HG02870 (cell line): ENCODE measurements around the gene PTPRJ.
"Not testable (repeated sequence)": the region's sequence is repeated elsewhere in the genome, so short reads cannot be mapped to it uniquely, and the experiment has no call there.

Source experiments
- ATAC-seq: cut with Tn5 transposase; IDR thresholded peaks from one replicate; pipeline ENCODE4 v1.9.1; 2021; ENCODE audit warnings: mild to moderate bottlenecking, moderate library complexity; ENCODE audit not compliant: unreplicated experiment

PTPRJ gene

DNA sequence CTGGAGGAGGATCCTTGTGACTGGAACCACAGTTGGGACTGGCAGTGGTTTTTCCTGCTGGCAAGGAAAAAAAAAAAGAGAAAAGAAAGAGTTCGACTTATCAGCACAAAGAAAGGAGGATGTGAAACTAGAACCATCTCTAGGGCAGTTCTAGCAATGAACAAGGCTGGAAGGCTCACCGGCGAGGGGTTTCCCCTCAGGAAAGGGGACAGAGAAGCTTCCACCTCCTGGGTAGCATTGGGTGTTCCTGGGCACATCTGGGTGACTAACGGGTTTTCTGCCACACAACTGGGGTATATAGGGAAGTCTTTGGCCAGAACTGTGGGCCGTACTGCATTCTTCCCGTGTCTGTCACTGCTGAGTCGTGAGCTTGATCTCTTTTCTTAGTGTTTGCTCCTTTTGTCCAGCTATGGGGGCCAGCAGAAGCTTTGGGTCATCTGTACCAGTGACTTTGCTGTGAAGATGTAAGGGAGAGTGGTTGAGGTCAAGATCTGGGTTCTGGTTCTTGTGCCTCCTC is 126.9 kb downstream of the PTPRJ start:
- ATAC-seq, result peak; percentile 63

DNA sequence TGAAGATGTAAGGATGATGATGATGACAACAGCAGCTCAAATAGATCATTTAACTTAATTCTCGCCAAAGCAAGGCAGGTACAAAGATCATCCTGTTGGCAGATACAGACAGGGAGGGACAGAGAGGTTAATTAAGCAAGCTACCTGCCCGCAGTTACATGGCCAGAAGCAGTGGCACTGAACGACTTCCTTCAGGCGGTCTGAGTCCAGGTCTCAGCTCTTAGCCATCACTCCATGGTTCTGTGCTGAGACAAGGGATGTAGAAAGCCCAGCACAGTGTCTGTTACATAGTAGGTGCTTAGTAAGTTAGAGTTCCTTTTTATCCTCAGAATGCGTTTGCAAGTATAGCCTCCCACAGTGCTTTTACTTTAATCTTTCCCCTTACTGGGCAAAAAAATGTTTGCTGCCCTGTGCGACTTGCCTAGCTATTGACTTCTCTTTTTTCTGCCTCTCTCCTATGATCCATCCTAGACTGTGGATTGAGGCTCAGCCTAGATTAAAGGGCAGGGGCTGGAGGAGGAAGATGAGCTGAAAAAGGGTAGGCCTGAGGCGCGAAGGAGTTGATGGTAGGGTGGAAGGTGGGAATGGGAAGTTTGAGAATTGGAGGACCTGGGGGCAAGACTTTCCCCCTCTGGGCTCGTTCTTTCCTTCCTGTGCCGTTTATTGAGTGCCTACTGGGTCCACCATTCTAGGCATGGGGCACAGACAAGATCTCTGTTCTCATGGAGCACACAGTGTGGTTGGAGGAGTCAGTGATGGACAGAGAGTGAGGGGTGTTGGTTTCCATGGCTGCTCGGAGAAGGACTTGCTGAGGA is 128.1 kb downstream of the PTPRJ start:
- ATAC-seq, result no peak

DNA sequence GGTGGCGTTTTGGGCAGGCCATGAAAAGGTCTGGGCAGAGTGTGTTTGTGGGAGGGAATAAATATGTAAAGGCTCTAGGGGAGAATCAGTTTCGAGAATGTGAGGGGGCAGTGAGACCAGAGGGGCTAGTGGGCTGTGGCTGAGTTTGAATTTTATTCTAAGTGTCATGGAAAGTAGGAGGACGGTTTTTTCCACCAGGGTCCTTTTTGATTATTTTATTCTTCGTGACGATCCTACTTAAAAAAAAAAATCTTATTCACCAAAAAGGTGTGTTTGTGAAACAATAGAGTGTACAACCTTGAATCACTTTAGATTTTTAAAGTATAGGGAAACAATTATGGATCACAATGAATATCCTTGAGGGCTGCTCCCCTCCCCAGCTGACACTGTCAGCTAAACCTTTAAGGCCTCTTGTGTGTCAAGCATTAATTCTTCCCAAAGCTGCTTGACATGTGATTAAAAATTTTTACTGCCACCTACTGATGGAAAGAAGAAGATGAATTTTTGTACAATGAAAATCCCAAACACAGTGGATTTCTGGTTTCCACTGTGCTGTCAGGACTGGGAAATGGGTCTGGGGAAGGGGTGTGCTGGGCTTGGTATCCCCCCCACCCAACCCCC is 128.8 kb downstream of the PTPRJ start:
- ATAC-seq, result no peak

DNA sequence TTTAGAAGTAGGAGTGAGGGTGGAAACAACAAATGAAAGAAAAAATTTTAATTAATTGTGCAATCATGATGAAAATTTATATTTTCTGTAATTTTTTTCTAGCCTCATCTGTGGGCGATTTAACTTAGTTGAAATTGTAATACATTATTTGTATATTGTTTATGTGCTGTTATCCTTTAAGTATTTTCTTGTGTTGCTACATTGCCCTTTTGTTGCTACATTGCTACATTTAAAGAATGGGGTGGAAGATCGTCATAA is 130.1 kb downstream of the PTPRJ start:
- no peak for ATAC-seq

DNA sequence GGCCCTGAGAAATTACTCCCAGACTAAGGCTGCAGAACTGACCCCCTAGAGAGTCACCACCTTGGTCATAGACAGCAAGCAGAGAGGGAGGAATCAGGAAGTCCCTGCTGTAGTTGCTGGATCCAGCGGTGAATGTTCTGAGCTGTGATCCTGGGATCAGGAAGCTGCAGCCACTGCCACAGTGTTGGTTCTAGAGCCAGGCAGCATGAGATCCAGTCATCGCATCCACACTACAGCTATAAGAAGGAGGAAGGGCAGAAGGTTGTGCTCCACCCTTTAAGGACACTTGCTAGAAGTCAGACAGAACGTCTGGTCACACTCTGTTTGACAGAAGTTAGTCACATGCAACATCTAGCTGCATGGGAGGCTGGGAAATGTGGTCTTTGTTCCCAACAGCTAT is 131.5 kb downstream of the PTPRJ start:
- no peak for ATAC-seq

DNA sequence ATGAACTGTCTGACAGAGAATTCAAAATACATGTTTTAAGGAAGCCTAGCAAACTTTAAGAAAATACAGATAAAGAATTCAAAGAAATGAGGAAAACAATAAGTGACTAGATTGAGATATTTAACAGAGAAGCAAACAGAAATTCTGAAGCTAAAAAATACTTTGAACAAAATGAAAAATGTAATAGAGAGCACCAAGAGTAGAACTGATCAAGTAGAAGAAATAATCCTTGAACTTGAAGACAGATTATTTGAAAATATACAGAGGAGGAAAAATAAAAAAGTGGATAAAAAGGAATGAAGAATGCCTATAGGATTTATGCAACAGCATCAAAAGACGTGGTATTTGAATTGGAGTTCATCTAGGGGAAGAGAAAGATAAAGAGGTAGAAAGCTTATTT is 134.4 kb downstream of the PTPRJ start:
- no peak for ATAC-seq

DNA sequence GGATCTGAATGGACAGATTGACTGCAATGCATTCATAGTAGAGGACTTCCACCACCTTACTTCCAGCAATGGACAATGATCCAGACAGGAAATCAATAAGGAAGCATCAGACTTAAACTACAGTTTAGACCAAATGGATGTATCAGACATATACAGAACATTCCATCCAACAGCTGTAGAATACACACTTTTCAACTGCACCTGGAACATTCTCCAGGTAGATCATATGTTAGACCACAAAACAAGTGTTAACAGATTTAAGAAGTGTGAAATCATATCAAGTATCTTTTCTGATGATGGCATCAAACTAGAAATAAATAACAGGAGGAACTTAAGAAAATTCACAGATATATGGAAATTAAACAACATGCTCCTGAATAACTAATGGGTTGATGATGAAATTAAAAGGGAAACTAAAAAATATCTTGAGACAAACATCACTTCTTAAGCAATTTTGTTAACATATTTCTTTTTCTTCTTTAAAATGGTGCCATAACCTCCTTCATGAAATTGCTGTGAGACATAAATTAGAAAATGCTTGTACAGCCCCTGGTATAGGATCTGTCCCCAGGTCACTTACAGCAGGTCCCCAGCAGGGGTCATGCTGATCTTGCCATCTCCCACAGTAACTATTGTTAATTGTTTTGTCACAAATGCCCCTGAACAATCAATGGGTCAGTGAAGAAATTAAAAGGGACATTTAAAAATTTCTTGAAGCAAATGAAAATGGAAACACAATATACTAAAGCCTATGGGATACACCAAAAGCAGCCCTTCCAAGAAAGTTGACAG is 136.3 kb downstream of the PTPRJ start:
- ATAC-seq, result no peak

DNA sequence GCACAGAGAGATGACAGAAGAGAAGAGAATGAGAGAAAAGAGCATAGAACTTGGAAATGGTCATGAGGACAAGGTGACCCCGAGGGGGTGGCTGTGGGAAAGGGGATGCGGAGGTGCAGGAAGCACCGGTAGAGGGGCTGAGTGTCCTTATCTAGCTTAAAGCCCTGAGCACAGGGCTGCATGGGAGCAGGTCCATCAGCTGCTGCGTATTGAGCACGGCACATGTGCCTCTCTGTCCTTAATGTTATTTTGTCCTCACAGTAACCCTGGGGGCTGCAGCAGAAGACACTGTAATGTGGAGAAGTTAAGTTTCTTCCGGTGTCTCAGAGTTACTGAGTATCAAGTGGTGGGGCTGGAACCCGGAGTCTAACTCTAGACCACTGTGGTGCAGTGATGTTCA is 141.9 kb downstream of the PTPRJ start:
- no peak for ATAC-seq

DNA sequence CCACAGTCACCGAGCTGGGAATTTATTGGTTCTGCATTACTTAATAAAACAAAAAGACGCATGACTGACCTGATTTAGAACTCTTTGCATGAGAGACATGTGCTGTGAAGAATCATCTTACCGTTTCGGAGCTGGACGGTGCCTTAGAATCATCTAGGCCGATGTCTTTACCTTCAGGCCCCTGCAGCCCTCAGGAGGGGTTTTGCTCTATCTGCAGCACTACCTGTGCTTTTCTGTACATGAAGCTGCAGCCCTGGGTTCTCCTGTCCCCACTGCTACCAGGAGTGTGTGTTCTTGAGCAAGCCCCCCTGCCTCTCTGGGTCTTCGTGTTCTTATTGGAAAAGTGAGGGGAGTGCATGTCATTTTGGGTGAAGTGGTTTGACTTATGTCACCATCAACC is 142.3 kb downstream of the PTPRJ start:
- ATAC-seq, result no peak

DNA sequence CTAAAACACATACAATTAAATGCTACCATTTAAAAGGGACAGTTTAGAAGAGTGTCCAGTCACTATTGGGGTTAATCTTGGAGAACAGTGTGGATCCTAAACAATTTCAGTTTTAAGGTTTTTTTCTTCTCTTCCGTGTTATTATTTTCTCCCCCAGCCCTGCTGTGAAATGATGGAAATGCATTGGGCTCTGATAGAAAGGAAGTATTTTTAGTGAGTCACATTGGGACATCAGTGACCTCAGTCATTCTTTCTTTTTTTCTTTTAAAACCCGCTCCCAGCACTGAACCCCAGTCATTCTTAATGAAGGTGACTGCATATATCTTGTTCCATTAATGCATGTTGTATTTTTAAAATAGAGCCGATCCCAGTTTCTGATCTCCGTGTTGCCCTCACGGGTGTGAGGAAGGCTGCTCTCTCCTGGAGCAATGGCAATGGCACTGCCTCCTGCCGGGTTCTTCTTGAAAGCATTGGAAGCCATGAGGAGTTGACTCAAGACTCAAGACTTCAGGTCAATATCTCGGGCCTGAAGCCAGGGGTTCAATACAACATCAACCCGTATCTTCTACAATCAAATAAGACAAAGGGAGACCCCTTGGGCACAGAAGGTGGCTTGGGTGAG is 143.0 kb downstream of the PTPRJ start:
- ATAC-seq, result no peak

DNA sequence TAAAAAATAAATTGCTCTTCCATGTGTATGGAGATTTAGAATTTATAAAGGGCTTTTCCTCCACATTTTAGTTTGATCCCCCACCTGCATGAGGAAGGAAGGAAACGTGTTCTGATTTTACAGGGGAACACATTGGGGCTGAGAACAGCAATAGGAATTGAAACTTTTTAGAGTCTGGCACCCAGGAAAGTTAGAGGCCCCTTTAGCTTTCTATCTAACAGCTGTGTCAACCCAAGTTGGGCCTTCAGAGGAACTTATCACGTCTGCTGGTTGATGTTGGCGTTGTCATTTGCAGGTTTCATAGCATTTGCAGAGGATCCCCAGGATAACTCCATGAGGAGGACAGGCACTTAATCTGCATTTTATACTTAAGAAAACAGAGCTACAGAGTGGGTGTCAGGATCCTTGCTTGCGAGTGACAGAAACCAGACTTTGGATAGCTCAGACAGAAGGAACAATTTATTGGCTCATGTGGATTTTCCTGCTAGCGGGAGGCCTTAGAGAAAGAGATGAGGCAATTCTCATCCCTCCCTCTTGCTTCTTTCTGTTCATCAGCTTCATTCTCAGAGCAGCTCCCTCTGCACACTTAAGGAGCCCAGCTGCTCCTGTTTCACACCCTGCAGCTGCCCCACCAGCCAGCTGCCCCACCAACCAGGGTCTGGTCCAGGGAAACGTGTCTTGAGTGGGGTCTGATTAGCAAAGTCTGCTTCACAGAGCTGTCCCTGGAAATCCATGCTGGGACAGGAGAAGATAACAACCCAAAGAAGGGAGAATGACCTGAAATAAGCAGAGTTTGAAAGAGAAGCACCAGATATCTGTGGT is 143.8 kb downstream of the PTPRJ start:
- ATAC-seq, result no peak

DNA sequence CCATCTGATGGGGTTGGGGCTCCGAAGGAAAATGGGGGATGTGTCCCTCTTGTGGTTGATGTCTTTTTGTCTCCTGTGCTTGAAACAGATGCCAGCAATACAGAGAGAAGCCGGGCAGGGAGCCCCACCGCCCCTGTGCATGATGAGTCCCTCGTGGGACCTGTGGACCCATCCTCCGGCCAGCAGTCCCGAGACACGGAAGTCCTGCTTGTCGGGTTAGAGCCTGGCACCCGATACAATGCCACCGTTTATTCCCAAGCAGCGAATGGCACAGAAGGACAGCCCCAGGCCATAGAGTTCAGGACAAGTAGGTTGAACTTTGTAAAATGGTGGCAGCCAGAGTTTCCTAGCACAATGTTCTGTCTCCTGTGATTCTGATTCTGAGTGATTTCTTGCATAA is 144.5 kb downstream of the PTPRJ start:
- ATAC-seq, result no peak

DNA sequence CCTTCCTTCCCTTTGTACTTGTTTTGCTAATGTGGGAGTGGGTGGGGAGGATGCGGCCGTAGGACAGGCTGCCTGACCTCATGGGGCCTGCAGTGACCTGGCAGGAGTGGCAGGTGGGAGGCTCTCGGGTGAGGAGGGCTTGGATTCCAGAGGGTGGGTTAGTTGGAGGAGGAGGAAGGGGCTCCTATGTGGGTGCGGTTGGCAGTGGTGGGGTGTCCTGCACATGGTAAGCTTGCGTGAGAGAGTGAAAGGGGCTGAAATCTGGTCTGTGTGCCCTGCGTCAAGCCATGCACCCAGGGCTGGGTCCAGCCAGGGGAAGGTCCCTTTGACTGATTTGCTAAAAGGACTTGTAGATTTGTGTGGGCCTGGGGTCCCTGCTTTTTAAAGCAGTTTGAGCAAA is 145.5 kb downstream of the PTPRJ start:
- no peak for ATAC-seq

DNA sequence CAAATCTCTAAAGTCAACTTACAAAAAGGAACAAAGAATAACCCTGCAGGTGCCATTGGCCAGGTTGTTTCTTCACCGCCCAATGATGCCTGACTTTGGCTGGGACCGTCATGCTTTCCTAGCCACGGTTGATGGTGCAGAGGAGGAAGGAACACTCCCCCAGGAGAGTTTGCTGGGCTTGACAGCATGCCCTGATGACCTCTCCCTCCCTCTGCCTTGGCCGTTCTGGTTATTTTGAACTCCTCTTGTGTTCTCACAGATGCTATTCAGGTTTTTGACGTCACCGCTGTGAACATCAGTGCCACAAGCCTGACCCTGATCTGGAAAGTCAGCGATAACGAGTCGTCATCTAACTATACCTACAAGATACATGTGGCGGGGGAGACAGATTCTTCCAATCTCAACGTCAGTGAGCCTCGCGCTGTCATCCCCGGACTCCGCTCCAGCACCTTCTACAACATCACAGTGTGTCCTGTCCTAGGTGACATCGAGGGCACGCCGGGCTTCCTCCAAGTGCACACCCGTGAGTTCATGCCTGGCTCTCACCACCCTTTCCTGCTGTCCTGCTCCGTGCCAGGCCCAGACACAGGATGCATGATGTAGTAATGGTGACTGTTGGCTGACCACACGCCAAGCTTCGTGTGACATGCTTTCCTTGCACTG is 147.3 kb downstream of the PTPRJ start:
- ATAC-seq, result no peak

DNA sequence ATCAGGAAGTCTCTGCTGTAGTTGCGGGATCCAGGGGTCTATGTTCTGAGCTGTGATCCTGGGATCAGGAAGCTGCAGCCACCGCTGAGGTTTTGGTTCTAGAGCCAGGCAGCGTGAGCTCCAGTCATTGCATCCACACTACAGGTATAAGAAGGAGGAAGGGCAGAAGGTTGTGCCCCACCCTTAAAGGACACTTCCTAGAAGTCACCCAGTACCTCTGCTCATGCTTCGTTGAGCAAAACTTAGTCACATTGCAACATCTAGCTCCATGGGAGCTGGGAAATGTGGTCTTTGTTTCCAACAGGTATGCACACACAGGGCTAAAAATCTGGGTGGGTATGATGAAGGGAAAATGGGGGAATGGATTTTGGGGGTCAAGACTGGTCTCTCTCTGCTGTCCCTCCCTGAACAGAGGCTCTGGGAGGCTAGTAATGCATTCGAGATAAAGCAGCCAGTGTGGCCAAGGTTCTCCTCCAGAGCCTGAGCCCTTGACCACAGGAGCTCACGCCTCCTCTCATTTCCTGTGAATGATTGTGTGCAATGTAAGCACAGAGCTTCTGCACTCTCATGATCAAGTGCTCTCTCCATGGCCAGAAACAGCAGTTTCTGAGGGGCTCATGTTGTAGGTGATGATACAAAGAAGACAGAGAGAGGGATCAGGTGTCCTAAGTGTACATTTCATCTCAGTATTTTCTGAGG is 149.5 kb downstream of the PTPRJ start:
- ATAC-seq, result no peak

DNA sequence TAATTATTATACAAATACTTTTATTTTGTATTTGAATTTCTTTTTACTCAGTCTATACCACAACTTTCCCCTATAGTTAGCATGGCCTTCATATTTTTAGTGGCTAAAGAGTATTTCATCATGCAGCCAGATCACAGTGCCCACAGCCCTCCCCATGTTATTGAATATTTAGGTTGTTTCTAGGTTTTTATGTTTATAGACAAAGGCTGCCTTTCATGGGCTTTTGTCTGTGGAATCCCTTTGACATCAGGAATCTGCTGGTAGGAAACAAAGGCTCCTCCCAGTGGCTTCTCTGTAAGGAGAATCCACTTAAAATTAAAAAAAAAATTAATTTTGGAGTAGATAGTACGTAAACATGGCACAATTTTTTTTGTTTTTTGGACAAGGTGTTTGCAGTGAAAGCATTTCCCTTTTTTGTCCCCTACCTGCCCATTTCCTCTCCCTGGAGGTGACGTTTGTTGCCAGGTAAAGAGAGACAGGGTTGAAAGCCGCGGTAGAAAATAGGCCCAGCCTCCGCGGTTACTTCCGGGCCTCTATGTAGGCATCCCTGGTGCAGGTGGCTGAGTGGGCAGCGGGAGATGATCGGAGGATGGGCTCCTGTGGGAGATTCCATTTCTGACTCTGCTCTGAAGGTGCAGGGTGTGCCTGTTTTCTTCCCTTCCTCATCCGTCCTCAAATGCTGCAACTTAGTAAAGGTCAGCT is 154.0 kb downstream of the PTPRJ start:
- ATAC-seq, result no peak

DNA sequence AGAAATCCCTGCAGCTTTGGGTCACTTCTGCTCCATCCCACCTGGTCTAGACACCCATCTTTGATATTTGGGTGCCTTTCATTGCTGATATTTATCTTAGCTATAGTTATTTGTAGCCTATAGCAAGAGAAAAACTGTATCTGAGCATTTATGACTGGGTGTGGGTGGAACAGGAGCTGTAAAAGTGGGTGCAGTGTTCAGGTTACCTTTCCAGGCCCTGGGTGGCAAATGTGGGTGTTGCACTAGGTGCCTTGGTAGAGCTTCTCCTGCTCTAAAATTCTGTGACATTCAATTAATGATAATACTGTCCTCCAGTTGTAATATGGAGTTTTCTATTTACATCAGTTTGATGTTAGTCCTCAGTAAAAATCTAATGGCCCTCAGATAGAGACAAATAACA is 157.9 kb downstream of the PTPRJ start:
- ATAC-seq, result no peak

DNA sequence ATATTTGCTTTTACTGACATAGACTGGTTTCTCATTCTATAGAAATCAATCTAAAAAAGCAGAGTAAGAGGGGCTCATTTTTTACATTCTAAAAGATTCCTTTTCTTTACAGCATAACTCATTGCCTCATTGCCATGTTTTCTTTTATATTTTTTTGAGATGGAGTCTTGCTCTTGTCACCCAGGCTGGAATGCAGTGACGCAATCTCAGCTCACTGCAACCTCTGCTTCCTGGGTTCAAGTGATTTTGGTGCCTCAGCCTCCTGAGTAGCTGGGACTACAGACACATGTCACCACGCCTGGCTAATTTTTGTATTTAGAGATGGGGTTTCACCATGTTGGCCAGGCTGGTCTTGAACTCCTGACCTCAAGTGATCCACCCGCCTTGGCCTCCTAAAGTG is 159.5 kb downstream of the PTPRJ start:
- not testable (repeated sequence) for ATAC-seq
